Measurements from ENCODE around the gene DENND2C. TPM values are rescaled to one million over a fixed set of nuclear protein-coding genes. Genes with fewer than 3 reads are reported as not detected.
A peak's percentile ranks its signal among the peaks of the same experiment; 100 is the strongest.

Gene DENND2C, protein sequence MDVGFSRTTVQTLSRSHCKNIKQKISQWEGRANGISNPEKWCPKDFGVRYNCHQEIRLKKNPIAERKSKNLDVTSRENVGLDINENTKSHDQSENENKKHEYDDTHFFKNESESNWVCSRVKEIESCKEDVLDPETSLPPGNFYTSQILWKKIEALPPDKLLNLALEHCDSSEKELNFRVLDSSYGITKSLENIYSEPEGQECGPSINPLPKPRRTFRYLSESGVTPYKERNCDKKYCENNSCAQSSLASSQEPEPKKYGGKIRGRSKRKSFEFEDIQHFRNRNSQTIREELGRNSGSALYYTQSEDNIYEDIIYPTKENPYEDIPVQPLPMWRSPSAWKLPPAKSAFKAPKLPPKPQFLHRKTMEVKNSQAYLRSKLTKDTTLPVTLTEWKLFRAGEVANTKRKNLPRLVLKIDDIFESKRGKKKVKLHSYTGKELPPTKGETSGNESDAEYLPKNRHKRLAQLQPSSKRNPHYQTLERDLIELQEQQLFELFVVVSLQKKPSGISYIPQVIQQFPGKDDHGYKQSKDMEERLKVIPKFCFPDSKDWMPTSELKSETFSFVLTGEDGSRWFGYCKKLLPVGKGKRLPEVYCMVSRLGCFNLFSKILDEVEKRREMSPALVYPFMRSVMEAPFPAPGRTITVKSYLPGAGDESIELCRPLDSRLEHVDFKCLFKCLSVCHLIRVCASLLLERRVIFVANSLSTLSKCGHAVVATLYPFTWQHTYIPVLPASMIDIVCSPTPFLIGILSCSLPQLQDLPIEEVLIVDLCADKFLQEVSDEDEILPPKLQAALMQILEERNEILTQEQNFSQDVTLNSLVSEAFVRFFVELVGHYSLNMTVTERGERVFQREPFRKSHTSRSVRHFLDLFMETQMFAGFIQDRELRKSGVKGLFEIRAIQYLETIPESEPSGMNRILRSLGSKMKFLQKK
- total RNA-seq: 1 to 10 TPM; 2.3 to 3.0 TPM

DNA sequence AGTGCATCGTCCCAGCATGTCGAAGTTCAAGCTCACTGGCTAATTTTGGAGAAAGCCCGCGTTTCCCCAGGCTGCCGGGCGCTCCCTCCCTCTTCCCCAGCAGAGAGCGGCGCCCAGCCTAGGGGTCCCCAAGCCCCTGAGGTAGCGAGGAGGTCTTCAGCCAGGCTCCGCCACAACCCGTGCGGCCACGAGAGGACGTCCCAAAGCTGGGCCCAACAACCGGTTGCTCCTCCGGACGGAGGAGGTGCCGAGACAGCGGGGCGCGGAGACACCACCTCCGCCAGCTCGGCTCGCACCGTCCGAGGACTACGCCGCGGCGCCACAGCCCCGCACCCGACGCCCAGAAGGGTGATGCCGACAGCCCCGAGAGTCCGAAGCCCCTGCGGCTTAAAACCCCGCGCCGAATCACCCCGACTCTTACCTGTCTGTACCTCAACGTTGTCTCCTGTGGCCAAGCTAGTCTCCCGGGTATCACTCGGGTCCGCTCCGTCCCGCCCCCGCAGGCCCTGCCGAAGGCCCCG is at the start of gene DENND2C:
TSS of gene DENND2C (minus strand) at position 488 of the 521 bp plus-strand sequence. CDS start 44,065 bp downstream, outside the sequence.
- peak within 1 kb of the TSS; percentile 78 to 97 (median 93) for H3K27ac ChIP-seq
- TF ChIP-seq POLR2A (IDR thresholded peaks at IDR 0.05) (no peak), CTCF (IDR thresholded peaks at IDR 0.05) (no peak)

DNA sequence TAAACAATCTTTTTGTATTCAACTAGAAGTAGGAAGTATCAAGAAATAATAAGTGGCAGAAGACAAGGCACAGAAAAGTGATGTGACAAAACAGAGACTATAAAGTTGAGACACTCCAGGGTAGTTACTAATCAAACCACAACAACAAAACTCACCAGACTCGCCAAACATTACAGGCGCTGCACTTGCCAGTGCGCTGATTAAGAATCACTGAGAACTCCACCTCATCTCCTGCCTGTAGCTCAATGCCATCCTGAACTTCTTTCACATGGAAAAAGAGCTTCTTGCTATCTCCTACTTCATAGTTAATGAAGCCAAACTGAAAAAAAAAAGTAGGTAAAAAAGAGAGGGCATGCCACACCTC is 49.6 kb upstream of the DENND2C start:
- DNase-seq (no peak), ATAC-seq (no peak)
- H3K4me1 ChIP-seq: peaks cover 11% of the 10 kb centered on the region
- H3K36me3 ChIP-seq (replicated peaks in 1 of 2; ENCODE audit: insufficient read depth in 1 of 2, low read depth in 2 of 2): peaks cover 14 to 47% of the 10 kb centered on the region in 2 donors
- H3K9me3 ChIP-seq: no peaks in the 10 kb centered on the region
- 74 to 75% methylated on average over 3 of the region's 3 CpGs for WGBS, 2 donors
- H3K27me3 ChIP-seq: no peaks in the 10 kb centered on the region
- no peak overlapping the region for H3K27ac ChIP-seq
- no peak for TF ChIP-seq POLR2A (IDR thresholded peaks at IDR 0.05)
- no peak for TF ChIP-seq CTCF (IDR thresholded peaks at IDR 0.05)
- H3K4me3 ChIP-seq: no peak overlapping the region
- intact Hi-C loops (cut with DNase I): no loop called here

More for the DNA sequence above, at the start of gene DENND2C:
- Histone ChIP-seq H3K4me3 (peak within 1 kb of the TSS; percentile 68 to 76), H3K36me3 (replicated peaks in 1 of 2; ENCODE audit: insufficient read depth in 1 of 2, low read depth in 2 of 2) (no peaks in the 10 kb centered on the region), H3K4me1 (peaks cover 15% of the 10 kb centered on the region), H3K9me3 (no peaks in the 10 kb centered on the region), H3K27me3 (no peaks in the 10 kb centered on the region)
- DNase-seq (no peak), ATAC-seq (peak; percentile 58)
- 0 to 10% methylated on average over 2 to 46 of the region's 50 CpGs for WGBS, 2 donors
- intact Hi-C loops (cut with DNase I): no loop called here

- intact Hi-C loops (cut with DNase I): no loop called here
- no peaks in the 10 kb centered on the region for H3K27me3 ChIP-seq
- WGBS, 2 donors: 89 to 94% methylated on average over 11 of the region's 11 CpGs
- peaks cover 12 to 44% of the 10 kb centered on the region in 2 donors for H3K36me3 ChIP-seq (replicated peaks in 1 of 2; ENCODE audit: insufficient read depth in 1 of 2, low read depth in 2 of 2)
- ATAC-seq (no peak), DNase-seq (no peak)
- peaks cover 11% of the 10 kb centered on the region for H3K4me1 ChIP-seq
- no peak overlapping the region for H3K4me3 ChIP-seq
- TF ChIP-seq POLR2A (IDR thresholded peaks at IDR 0.05) (no peak), CTCF (IDR thresholded peaks at IDR 0.05) (no peak)
- H3K9me3 ChIP-seq: no peaks in the 10 kb centered on the region
- H3K27ac ChIP-seq: no peak overlapping the region
Observed at GRCh38 chr1:114718661-114719423, 49.0 kb upstream of the DENND2C start.

DNA sequence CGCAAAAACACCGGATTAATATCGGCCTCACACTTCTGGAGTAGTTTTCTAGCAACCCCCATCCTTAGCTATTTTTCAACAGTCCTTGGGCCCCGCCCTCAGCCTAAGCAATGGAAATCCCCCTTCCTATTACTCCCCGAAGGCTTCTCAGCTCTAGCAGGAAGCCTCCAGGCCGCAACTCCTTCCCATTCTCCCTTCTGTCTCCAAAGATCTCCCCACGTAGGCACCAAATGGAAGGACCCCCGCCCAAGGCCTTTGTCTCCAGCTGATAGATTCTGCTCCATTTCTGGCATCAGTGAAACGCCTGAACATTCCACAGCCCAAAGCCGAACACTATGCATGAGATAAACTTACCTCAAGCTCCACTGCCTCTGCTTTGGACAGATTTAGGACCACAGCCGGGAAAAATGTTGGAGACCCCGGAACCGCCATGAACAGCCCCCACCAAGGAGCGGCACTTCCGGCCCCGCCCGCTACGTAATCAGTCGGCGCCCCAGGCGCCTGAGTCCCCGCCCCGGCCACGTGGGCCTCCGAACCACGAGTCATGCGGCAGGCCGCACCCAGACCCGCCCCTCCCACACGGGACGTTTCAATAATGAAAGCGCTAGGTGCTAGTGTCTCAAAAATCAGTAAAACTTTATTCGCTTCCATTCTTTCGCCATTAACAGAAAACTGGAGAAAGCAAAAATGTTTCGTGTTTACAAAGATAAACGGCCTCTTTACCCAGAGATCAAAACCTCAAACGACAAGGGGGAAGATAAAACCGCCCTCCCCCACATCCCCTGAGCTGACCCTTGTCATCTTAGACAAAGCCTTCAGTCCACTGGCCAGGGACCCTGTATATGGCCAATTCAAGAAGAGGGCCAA is 46.7 kb upstream of the DENND2C start, which contains the start of gene NRAS:
TSS of gene NRAS (minus strand) at position 468 of the 867 bp plus-strand sequence. CDS start 611 bp downstream, outside the sequence.
- Histone ChIP-seq H3K4me1 (peaks cover 11% of the 10 kb centered on the region), H3K27ac (peak within 1 kb of the TSS; percentile 67 to 87 (median 81)), H3K36me3 (replicated peaks in 1 of 2; ENCODE audit: insufficient read depth in 1 of 2, low read depth in 2 of 2) (peaks cover 2 to 34% of the 10 kb centered on the region in 2 donors), H3K4me3 (peak within 1 kb of the TSS; percentile 60 to 81), H3K9me3 (no peaks in the 10 kb centered on the region), H3K27me3 (no peaks in the 10 kb centered on the region)
- intact Hi-C loops (cut with DNase I): no loop called here
- DNase-seq (peak; percentile 91 to 95 (median 94)), ATAC-seq (peak; percentile 98)
- 0 to 2% methylated on average over 15 to 38 of the region's 38 CpGs for WGBS, 2 donors
- TF ChIP-seq CTCF (IDR thresholded peaks at IDR 0.05) (peak in 1 of 7 experiments; percentile 10), POLR2A (IDR thresholded peaks at IDR 0.05) (peak; percentile 37 to 83 (median 82))
